HPDE6-E6E7 (cell line): ENCODE measurements around the gene NXPH3.

Source experiments
- DNase-seq: peaks from one replicate; pipeline ENCODE4 v3.0.0; 2011; ENCODE audit warnings: missing footprints; ENCODE audit errors: extremely low spot score

NXPH3 gene

DNA sequence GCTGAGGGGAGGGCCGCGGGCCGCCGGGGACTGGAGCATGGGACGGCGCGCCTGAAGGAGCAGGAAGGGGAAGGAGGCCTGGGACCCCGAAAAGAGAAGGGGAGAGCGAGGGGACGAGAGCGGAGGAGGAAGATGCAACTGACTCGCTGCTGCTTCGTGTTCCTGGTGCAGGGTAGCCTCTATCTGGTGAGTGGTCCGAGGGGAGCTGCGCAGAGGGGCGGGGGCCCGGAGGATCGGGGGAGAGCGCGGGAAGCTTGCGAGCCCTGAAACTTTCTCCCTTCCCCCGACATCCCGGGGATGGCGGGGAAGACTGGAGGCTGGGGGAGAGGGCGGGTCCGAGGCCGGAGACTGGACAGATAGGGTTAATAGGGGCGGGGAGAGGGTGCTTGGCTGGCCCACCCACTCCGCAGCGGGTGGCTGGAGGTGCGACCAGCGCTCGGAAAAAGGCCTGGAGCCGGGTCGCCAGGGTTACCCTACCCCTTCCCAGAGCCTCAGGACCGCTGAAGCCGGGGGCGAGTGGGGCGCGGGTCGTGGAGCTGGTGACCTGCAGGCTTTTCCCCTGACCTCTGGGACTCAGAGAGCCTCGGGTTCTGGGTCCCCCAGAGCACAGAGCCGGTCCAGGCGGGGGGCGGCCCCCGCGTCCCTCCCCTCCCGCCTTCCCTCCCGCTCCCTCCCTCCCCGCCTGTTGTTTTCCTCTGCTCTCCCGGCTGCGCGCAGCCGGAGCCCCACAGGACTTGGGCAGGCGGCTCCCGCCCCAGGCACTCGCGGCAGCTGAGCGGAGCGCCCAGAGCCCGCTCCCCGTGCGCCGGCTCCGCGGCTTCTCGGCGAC is 631 bp downstream of the NXPH3 start:
- DNase-seq: no peak

DNA sequence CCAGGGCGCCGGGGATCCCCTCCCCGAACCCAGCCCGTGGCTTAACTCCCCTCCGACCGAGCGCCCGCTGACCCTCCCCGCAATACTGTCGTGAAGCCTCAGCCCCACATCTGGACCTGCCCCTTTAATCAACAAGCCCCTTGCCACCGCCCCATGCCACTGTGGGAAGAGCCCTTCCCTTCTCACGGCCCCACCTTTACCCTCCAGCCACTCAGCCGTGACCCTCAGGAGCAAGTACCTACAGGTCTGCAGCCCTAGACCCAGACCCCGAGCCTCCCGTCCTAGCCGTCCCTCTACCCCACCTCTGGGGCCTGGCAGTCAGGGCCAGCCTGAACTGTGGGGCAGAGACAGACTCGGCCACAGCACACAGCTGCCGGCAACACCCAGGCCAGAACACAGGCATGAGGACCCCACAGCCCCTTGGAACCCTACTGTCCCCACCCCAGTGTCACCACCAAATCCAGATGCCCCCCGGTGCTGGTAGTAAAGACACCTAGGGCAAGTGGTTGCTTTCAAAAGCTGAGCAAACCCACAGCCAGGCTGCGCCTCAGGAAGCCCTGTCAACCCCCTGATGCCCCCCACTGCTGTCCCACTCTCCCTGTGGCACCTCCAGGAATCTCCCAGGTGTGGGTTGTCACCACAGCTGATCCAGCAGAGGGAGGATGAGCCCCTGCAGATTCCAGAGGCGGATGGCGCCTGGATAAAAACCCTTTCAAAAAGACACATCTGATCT is 1.4 kb downstream of the NXPH3 start:
- DNase-seq: no peak

GRCh38 chr17:49577650-49577934 is 1.9 kb downstream of the NXPH3 start:
- DNase-seq: no peak

DNA sequence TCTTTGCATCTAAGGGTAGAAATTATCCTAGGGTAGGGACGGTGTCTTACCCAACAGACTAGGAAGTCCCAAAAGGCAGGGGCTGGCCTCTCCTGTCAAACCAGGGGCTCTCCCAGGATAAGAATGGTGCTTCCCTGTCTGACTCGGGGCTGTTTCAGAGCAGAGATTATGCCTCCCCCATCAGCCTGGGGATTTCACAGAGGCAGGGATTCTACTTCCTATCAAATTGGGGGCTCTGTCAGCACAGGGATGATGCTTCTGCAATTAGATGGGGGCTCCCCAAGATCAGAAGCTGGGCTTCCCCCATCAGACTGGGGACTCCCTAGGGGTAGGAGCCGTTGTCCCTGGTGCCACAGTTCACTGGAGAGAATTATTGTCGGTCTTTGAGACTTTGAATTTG is 2.3 kb downstream of the NXPH3 start:
- no peak for DNase-seq

DNA sequence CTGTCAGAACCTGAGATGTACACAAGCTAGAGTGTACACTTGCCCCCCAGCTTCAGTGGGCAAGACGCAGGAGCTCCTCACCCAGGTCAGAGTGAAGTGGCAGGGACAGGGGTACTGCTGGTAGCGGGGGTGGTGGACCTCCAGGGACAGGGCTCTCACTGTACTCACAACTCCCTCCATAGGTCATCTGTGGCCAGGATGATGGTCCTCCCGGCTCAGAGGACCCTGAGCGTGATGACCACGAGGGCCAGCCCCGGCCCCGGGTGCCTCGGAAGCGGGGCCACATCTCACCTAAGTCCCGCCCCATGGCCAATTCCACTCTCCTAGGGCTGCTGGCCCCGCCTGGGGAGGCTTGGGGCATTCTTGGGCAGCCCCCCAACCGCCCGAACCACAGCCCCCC is 2.7 kb downstream of the NXPH3 start:
- no peak for DNase-seq

GRCh38 chr17:49578952-49579500 is 3.4 kb downstream of the NXPH3 start:
- no peak for DNase-seq

DNA sequence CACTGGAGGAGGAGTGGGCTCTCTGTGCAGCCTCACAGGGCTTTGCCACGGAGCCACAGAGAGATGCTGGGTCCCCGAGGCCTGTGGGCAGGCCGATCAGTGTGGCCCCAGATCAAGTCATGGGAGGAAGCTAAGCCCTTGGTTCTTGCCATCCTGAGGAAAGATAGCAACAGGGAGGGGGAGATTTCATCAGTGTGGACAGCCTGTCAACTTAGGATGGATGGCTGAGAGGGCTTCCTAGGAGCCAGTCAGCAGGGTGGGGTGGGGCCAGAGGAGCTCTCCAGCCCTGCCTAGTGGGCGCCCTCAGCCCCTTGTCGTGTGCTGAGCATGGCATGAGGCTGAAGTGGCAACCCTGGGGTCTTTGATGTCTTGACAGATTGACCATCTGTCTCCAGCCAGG is 3.9 kb downstream of the NXPH3 start:
- no peak for DNase-seq

GRCh38 chr17:49580055-49580721 is 4.5 kb downstream of the NXPH3 start:
- DNase-seq: no peak

DNA sequence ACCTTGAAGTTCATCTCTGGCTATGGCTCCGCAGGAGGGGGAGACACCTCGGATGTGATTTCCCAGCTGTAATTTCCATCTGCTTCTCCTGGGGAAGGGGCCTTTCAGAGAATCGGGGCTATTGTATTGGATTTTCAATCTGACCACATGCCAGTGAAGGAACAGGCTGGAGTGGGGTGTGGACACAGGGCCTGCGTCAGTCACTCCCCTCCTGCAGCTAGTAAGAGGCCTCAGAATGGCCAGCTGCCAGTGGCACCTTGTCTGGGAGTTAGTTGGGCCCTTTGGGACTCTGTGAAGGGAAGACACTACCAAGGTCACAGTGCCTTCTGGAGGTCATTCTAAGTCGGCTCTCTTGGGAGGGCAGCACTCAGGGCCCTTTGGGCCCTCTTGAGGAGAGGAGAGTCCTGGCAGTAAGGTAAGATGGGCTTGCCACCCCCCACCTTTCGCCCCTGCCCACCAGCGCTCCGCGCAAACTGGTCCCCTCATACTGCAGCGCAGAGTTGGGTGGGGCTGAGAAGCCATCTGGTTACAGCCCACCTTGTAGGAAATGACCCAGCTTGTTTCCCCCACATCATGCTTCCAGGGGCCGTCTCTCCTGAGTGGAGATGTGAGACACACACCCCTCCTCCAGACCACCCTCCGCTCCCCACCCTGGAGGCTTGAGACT is 5.4 kb downstream of the NXPH3 start:
- no peak for DNase-seq

GRCh38 chr17:49581648-49581998 is 6.0 kb downstream of the NXPH3 start:
- no peak for DNase-seq

GRCh38 chr17:49582055-49582722 is 6.5 kb downstream of the NXPH3 start:
- no peak for DNase-seq

GRCh38 chr17:49582789-49583188 is 7.1 kb downstream of the NXPH3 start:
- no peak for DNase-seq

DNA sequence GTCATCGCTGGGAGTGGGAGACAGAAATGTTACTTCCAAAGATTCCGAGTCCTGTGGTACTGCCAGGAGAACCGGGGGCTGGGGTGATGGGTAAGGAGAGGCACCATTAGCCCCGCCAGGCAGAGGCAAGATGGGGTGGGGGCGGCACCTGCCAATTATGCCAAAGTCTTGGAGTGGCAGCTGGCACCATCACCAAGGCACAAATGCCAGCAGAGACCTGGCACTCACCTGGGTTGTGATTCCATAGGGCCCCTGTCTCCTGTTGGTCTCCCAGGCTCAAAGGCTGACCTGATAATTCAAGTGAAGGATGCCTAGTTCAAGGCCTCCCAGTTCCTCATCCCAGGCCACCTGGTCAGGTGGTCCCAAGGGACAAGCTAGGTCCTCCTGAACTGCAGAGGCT is 7.6 kb downstream of the NXPH3 start:
- no peak for DNase-seq

GRCh38 chr17:49583889-49584288 is 8.2 kb downstream of the NXPH3 start:
- no peak for DNase-seq

DNA sequence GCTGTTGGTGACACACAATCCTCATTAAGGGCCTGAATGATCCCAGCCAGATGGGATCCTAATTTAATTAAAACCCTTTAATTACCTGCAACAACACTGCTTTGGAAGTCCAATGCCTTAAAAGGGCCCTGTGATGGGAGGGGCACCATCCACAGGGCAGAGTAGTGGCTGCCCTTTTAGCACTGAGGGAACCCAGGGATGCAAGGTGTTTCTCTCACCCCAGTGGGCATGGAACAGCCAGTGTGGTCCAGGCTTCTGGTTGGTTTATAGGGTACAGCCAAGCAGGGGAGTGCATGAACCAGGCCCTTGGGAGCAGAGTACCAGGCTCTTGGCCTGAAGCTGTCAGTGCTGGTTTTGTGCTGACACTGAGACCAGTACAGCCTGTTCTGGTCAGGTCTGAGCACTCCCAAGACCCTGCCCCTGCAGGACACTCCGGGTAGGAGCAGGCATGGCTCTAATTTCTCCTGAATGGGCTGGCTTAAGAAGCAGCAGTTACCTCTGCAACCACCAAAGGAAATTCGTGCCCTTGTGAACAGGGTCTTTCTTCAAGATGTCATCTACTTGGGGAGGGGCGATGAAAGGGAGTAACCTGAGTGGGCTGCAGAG is 9.9 kb downstream of the NXPH3 start:
- DNase-seq: no peak

DNA sequence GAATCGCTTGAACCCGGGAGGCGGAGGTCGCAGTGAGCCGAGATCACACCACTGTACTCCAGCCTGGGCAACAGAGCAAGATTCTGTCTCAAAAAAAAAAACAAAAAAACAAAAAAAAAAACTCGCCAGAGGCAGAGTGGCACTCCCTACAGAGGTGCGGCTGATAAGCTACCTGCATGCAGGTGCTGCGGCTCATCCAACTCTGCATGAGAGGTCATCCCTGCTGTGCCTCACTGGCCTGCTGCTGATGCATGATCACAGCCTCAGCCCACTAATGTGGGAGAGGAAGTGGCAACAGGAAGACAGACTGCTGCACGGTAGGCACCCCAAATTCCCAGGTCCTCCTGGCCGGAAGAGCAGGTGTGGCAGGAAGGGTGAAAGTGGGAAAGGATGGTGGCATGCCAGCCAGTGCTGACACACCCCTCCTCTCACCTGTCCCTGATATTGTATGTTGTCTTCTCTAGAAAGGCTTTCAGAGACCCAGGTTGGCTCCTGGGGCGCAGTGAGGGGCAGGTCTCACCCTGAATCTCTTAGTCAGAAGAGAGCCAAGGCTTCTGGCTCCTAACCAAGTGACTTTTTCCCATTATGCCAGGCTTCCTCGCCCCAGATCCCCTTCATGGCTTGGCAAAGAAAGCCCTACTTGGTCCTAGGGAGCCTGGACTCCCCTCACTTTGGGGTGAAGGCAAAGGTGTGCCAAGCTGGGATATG is 11.8 kb downstream of the NXPH3 start:
- no peak for DNase-seq

DNA sequence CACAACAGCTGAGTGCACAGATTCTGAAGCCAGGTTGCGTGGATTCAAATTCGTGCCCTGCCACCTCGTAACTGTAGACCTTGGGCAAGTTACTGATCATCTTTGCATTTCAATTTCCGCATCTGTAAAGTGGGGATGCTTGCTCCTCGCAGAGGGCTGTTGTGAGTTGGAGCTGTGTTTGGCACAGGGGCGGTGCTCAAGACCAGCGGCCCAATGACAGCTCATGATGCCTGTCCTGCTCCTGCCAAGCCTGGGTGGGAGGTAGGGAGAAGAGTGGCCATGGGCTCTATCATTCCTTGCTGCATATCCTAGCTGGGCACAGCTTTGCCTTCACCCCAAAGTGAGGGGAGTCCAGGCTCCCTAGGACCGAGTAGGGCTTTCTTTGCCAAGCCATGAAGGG is 12.6 kb downstream of the NXPH3 start:
- DNase-seq: no peak

DNA sequence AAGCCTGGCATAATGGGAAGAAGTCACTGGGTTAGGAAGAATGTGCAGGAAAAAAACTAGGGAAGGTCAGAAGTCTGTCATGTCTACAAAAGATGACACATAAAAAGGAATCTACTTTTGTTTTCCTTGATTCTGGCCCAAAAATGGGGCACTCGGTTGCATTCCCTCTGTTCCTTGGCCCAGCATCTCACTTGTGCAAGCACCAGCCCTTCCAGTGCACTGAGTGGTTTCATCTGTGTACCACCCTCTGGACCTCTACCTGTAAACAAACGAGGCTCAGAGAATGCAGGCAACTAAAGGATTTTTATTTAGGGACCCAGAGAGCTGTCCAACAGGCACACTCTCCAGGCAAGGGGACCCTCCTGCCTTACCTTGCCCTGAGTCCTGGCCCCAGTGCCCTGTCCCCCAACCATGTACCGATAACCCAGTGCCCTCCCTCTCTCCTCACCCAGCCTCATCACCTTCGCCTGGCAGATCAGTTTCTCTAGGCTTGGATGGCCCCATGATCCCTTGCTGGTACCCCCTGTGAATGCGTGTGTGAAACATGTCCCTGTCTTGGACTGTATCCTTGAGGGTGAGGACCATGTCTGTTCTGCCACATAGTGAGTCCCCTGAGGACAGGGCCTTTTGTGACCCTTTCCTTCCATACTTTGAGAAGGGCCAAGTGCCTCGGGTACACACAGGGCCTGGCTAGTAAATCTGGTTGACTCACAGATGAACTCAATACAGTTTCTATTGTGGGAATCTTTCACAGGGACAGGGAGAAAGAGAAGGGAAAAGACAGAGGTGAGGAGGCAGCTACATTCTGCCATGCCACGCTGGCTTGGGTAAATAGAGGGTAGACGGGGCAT is 13.3 kb downstream of the NXPH3 start:
- DNase-seq: no peak

DNA sequence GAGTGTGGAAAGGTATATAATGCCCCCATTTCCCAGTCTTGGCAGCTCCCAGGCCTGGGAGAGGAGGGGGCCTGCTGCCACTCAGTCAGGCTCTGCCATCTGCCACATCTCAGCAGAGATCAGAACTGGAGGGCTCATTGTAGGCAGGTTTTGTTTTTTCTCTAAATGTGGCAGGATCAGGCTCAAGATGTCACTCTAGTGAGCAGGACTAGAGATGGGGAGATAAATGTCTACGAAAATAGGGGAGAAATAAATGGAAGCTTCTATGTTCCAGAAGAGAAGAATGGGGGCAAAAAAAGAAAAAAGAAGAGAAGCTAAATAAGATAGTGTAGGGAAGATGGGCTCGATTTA is 13.9 kb downstream of the NXPH3 start:
- DNase-seq: no peak

GRCh38 chr17:49590874-49591273 is 15.2 kb downstream of the NXPH3 start:
- DNase-seq: no peak
